Epithelial cell of esophagus (primary cell): ENCODE measurements around the gene ZNF74.
"Not testable (repeated sequence)": the region's sequence is repeated elsewhere in the genome, so short reads cannot be mapped to it uniquely, and the experiment has no call there.

ENCODE experiments used
- DNase-seq: peaks from one replicate; pipeline ENCODE4 v3.0.0; 2010; ENCODE audit warnings: low read depth
- H3K4me3 ChIP-seq: 2 replicates; pipeline ENCODE4 v1.5.1; 2011; ENCODE audit warnings: mild to moderate bottlenecking, low read length, control low read depth
- TF ChIP-seq, protein P1 (sequence below): IDR thresholded peaks from 2 replicates; pipeline ENCODE4 v1.5.1; 2011; ENCODE audit warnings: low read depth, mild to moderate bottlenecking, low read length, control low read depth, inconsistent platforms; ENCODE audit not compliant: insufficient read depth; ENCODE audit errors: missing control alignments

The ZNF74 gene

DNA sequence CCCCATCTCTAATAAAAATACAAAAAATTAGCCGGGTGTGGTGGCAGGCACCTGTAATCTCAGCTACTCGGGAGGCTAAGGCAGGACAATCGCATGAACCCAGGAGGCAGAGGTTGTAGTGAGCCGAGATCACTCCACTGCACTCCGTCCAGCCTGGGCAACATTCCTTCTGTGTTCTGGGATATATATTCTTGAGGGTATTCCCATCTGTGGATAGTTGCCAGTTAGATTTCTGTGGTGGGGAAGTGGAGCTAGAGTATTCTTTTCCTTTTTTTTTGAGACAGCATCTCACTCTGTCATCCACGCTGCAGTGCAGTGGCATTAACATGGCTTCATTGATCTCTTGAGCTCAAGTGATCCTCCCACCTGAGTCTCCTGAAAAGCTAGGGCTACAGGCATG is 9.1 kb upstream of the ZNF74 start:
- TF ChIP-seq, protein P1, sequence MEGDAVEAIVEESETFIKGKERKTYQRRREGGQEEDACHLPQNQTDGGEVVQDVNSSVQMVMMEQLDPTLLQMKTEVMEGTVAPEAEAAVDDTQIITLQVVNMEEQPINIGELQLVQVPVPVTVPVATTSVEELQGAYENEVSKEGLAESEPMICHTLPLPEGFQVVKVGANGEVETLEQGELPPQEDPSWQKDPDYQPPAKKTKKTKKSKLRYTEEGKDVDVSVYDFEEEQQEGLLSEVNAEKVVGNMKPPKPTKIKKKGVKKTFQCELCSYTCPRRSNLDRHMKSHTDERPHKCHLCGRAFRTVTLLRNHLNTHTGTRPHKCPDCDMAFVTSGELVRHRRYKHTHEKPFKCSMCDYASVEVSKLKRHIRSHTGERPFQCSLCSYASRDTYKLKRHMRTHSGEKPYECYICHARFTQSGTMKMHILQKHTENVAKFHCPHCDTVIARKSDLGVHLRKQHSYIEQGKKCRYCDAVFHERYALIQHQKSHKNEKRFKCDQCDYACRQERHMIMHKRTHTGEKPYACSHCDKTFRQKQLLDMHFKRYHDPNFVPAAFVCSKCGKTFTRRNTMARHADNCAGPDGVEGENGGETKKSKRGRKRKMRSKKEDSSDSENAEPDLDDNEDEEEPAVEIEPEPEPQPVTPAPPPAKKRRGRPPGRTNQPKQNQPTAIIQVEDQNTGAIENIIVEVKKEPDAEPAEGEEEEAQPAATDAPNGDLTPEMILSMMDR = no peak
- no peak overlapping the region for H3K4me3 ChIP-seq
- no peak for DNase-seq

DNA sequence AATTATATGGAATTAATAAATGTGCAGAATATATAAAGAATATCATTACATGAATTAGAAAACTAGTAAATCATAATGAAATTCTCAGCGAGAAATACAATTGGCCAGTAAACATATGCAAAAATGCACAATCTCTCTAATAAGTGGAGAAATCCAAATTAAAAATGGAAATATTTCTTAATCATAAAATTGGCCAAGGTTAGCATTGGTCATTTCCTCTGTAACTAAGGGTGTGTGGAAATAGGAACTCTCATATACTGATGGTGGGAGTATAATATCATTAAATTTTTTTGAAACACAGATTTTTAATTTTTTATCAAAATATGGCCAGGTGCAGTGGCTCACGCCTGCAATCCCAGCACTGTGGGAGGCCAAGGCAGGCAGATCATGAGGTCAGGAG is 7.6 kb upstream of the ZNF74 start:
- no peak for DNase-seq
- no peak overlapping the region for H3K4me3 ChIP-seq
- TF ChIP-seq, protein P1 = no peak

DNA sequence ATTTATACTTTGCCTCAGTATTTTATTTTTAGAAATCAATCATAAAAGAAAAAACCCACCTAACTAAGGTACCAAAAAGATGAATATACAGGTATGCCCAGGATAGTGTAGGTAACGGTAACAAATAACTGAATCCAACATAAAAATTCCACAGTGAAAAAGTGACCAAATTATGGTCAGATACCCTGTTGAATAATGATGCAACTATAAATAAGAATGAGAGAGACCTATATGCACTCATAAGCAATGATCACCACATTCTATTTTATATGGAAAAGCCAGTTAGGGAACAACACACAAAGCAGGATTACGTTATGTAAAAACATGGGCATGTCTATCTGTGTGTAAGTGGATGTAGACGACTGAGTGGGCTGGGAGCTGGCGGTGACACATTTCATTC is 7.0 kb upstream of the ZNF74 start:
- TF ChIP-seq, protein P1 = no peak
- no peak for DNase-seq
- H3K4me3 ChIP-seq = no peak overlapping the region

DNA sequence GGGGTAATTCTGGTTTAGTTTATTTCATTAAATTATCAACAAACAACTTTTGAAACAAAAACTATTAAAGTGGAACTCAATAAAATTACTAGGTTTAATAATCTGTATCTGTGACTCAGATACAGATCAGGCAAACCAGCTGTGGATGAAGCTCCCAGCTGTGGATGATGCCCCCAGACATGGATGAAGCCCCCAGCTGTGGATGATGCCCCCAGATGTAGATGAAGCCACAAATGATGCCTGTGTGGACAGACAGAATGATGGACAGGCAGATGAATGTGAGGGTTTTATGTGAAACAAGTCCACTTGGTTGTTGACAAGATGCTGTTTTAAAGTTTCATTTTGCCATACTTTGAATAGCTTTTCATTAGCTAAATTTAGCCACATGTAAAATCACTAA is 5.8 kb upstream of the ZNF74 start:
- TF ChIP-seq, protein P1 = no peak
- DNase-seq = no peak

DNA sequence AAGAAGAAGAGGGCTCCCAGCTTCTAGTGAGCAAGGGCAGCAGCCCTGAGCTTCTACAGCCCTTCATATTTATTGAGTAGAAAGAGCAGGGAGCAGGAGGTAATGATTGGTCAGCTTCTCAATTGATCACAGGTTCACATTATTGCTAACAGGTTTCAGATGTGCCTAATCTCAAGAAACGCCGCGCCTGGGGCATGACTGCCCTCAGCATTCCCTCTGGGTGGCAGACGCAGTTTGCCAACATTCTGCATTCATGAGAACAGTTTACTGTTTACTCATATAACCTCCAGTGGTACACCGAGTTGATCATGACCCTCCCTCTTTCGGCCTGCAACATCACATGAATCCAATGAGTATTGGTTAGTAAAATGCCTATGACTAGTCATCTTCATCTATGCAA is 4.7 kb upstream of the ZNF74 start:
- no peak for DNase-seq
- TF ChIP-seq, protein P1 = no peak
- H3K4me3 ChIP-seq = no peak overlapping the region

More for the DNA sequence above, 5.8 kb upstream of the ZNF74 start:
- no peak overlapping the region for H3K4me3 ChIP-seq

DNA sequence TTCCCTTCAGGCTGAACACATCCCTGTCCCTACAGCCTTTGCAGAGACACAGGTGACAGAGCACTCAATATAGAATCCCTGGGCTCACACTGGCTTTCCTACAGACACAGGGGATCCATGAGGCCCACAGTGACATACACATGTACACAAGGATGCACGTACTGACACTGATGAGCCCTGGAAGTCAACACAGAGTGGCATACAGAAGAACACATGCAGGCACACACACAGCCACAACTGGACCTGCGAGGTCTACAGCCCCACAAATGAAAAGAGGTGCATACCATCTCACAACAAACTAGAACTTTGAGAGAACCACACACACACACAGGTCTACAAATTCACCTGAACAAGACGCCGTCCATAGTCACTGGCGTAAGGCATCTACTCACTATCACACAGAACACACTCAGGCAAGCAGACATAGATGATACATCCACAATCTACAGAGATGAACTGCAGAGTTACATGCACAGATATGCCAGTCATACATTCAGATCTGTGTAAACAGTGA is 3.5 kb upstream of the ZNF74 start:
- TF ChIP-seq, protein P1 = no peak
- no peak overlapping the region for H3K4me3 ChIP-seq
- no peak for DNase-seq

DNA sequence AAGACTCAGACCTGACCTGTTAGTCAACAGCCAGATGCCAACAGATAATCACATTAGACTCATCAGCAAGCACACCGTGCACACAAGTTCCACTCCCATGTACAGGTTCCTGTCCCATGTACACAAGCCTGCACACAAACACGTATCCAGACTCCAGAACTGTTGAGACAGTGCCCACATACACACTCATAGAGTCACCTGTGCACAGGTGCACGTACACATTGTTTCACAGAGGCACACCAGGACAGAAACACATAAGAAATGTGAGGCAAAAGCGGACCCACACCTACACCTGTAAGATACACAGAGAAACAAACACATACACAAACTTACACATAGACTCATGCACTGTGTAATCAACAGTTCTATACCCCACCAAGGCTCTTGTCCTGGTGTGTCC is 2.7 kb upstream of the ZNF74 start:
- no peak for DNase-seq
- TF ChIP-seq, protein P1 = no peak
- no peak overlapping the region for H3K4me3 ChIP-seq

DNA sequence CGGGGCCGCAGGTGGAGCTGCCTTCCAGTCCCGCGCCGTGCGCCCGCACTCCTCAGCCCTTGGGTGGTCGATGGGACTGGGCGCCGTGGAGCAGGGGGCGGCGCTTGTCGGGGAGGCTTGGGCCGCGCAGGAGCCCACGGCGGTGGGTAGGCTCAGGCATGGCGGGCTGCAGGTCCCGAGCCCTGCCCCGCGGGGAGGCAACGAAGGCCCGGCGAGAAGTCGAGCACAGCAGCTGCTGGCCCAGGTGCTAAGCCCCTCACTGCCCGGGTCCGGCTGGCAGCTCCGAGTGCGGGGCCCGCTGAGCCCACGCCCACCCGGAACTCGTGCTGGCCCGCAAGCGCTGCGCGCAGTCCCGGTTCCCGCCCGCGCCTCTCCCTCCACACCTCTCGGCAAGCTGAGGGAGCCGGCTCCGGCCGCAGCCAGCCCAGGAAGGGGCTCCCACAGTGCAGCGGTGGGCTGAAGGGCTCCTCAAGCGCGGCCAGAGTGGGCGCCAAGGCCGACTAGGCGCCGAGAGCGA is 1.5 kb upstream of the ZNF74 start:
- not testable (repeated sequence) for DNase-seq, H3K4me3 ChIP-seq
